HG03342 (cell line): ENCODE measurements around the gene SLC9A8.

Experiments used
- ATAC-seq: cut with Tn5 transposase; IDR thresholded peaks from one replicate; pipeline ENCODE4 v1.9.1; 2021; ENCODE audit warnings: mild to moderate bottlenecking, moderate library complexity; ENCODE audit not compliant: unreplicated experiment

Gene SLC9A8

DNA sequence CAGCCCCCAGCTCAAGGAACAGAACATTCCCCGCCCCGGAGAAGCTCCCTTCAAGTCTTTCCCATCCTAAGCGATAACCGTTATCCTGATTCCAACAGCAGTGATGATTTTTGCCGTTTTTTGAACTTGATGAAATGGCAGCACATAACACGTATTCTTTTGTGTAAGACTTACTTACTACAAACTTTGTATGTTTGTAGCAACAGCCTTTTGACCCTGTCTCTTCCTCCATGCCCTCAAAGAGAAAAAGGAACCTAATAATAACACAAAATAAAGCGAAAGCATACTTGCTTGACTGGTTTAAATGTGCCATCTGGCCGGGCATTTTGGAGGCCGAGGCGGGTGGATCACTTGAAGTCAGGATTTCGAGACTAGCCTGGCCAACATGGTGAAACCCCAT is 26.4 kb upstream of the SLC9A8 start:
- ATAC-seq, result peak; percentile 34

DNA sequence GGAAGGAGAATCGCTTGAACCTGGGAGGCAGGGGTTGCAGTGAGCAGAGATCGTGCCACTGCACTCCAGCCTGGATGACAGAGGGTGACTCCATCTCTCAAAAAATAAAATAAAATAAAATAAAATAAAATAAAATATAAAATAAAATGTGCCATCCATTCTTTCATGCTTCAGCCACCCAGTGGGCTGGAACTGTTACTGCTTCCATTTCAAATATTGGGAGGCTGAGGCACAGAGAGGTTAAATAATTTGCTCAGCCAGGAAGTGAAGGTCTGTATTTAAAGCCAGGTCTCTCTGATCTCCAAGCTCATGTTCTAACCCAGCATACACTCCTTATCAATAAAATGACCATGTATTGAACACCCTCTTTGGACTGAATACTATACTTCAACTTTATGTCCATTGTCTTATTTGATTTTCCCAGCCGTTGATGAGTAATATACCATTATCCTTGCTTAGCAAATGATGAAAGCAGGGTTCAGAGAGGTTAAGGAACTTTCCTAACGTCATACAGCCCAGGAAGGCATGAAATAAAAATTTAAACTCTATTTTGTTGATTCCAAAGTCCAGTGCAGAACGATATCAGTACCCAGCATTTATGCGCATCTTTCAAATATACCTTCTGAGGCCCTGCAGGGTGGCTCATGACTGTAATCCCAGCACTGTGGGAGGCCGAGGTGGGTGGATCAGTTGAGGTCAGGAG is 25.8 kb upstream of the SLC9A8 start:
- no peak for ATAC-seq

DNA sequence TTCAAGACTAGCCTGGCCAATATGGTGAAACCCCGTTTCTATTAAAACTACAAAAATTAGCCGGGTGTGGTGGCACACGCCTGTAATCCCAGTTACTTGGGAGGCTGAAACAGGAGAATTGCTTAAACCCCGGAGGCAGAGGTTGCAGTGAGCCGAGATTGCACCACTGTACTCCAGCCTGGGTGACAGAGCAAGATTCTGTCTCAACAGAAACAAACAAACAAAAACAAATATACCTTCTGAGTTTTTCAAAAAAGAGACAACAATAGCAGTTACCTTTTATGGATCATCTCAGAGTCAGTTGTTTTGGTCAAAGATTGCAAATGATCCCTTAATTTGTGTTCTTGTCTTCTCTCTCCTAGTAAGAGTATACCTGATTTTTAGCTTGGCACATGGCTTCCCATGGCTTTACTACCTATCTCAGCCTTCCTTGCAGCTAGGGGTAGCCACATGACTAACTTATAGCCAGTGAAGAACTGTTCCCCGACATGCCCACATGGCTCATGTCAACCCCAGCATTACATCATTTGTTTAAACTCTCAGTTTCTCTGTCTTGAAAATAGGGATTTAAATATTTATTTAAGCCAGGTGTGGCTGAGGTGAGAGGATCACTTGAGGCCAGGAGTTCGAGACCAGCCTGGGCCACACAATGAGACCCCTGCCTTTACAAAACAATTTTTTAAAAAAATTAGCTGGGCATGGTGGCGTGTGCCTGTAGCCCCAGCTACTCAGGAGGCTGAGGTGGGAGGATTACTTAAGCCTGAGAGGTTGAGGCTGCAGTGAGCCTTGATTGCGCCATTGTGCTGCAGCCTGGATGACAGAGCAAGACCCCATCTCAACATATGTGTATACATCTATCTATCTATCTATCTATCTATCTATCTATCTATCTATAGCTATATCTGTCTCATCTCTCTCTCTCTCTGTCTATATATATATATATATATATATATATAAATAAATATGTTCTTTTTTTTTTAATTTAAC is 25.0 kb upstream of the SLC9A8 start:
- ATAC-seq, result no peak

DNA sequence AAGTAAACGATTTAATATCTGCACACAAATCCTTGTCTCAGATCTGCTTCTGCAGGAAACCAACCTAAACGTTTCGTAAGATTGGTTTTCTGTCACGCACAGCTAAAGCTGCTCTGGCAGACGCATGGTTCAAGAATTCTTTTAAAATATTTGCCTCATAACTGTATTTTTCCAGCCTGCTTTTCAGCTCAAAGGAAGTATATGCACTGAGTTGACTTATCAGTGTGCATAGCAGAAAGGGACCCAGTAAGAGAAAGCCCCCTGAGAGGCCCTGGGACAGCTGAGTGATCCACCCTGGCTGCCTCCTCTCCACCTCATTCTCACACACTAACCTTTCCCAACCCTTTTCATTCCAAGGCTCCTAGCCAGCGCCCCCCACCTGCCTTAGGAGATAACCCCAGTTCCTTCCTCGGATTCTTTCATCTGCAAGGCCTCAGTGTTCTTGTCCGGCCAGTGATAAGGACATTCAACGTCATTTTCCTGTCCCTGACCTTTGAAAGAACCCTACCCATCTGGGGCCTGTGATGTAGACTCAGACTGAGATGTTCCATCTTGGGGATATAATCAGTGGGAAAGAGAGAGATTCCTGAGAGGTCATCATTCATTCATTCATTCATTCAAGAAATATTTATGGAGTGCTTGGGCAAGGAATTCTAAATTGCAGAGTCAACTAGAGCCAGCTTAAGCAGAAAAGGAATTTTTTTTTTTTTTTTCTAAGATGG is 22.4 kb upstream of the SLC9A8 start:
- no peak for ATAC-seq

DNA sequence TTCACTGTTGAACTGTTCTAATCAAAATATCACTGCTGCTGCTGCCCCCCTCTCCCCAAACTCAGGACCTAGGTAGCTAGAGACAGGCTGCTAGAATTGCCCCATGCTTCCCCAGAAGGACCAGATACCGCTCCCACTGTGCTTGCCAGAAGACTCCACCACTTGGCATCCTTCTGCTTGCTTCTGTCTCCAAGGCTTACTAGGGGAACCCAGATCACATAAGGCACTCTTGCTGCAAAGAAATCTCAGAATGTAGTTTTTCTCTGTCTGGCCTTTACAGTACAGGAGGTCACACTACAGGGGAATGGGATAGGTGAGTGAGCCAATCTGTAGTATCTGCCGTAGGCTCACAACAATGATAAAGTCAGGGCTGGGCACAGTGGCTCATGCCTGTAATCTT is 21.5 kb upstream of the SLC9A8 start:
- no peak for ATAC-seq

DNA sequence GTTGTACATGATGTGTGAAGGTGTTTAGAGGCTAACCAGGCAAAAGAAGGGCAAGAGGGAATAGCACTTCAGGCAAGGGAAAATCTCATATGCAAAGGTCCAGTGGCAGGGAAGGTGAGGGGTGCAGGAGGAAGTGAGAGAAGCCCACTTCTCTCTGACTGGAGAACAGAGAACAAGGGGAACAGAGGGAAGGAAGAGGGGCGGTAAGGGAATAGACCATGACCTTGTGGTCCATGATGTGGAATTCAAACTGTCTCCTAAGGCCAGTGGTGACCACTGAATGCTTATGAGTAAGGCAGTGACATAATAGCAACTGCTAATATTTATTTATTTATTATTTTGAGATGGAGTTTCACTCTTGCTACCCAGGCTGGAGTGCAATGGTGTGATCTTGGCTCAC is 20.6 kb upstream of the SLC9A8 start:
- ATAC-seq, result no peak

DNA sequence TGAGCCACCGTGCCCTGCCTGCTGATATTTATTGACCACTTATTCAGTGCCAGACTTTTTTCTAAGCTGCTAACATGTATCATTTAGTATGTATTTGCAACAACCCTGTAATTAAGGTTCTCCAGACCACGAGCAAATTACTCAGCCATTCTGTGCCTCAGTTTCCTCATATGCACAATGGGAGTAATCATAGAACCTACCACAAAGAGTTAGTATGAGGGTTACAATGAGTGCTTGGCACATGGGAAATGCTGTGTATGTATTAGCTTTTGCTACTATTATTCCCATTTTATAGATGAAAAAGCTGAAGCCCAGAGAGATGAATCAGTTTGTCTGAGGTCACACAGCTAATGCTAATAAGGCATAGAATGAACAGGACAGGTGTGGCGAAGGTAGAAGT is 20.0 kb upstream of the SLC9A8 start:
- ATAC-seq, result no peak

DNA sequence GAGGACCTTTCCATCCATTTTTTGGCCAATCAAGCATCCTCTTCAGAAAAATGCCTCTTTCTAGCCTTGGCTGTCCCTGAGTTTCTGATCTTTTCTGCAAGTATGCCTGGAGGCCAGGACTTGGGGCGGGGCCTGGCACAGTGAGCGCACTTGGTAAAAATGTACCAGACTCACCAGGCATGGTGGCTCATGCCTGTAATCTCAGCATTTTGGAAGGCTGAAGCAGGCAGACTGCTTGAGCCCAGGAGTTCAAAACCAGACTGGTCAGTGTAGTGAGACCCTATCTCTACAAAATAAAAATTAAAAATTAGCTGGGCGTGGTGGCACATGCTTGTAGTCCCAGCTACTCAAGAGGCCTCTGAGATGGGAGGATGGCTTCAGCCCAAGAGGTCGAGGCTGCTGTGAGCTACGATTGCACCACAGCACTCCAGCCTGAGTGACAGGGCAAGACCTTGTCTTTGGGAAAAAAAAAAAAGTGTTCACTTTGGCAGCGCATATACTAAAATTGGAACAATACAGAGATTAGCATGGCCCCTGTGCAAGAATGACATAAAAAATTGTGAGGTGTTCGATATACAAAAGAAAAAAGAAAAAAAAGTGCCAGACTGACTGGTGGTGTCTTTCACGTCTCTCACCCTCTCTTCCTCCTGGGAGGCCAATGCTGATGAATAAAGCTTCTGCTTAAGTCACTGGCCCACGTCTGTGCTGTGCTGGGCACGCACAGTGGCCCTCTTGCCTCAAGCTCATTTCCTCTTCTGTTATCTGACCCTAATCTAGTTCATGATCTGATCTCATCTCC is 18.1 kb upstream of the SLC9A8 start:
- ATAC-seq, result no peak

DNA sequence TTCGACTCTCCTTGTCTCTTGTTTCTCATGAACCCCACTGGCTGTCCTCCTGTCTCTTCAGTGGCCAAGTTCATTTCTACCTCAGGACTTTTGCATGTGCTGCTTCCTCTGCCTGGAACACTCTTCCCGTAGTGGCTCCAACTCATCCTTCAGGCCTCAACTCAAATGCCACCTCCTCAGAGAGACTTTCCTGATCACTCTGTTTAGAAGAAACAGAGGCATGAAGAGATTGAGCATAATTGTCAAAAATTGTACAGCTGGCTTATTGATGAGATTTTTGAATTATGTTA is 17.5 kb upstream of the SLC9A8 start:
- ATAC-seq, result no peak

DNA sequence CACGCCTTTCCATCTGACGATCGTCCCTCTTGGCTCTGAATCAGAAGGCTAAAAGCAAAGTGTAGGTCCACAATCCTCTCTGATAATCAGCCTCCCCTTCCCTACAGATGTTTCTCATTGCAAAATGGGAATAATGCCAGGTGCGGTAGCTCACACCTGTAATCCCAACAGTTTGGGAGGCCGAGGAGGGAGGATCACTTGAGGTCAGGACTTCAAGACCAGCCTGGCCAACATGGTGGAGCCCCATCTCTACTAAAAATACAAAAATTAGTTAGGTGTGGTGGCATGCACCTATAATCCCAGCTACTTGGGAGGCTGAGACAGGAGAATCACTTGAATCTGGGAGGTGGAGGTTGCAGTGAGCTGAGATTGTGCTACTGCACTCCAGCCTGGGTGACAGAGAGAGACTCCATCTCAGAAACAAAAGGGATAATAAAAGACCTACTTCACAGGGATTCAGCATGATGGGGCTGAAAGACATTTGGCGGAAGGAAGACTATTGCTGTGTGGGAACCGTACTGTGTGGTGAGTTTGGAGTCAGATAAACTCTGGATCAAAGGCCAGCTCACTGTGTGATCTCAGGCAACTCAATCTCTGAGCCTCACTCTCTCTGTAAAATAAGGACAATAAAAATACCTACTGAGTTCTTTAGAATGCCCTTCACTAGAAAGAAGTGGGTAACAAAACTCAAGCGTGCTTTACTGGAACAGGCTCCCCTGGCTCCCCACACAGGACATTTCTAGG is 15.9 kb upstream of the SLC9A8 start:
- no peak for ATAC-seq

DNA sequence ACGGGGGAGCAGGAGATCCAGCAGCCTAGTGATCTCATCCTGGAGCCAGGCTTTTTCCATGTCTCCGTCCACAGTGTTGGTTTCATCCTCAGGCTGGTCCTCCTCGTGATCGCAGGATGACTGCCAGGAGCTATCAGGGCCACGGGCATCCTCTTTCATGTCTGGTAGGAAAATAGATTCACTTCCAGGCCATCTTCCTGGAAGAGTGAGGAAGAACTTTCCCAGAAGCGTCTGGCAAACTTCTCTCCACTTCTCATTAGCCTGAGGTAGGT is 15.3 kb upstream of the SLC9A8 start:
- ATAC-seq, result no peak

DNA sequence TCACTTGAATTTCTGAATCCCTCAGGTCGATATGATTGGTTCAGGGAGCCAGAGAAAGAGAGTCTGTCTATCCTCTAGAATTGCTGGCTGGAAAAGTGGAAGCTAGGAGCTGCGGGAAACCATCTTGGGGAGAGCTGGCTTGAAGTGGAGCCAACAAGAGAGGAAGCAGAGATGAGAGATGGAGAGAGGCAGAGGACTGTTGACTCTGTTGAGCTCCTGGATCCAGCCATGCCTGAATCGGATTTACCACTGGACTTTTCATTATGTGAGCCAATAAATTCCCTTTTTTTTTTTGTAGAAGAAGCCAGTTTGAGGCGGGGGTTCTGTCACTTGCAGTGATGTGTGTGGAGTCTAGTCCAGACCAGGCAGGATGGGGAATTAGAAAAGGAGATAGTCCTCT is 13.9 kb upstream of the SLC9A8 start:
- no peak for ATAC-seq

DNA sequence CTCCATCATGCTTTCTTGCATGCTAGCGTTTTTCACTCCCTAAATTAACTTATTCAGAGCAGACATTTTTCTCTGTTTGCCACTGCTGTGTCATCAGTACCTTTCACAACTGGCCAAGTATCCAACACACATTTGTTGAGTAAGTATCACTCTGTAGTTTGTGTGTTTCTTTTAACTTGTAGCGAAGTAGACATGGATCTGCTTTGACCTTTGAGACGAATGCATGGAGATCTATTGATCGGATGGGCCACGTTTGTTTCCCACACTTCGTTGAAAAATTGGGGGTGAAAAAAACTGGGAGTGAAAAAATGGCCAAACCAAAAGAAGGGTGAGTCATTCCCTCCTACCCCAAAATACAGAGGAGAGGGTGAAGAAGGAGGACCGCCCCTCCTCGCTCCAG is 12.9 kb upstream of the SLC9A8 start:
- ATAC-seq, result no peak

DNA sequence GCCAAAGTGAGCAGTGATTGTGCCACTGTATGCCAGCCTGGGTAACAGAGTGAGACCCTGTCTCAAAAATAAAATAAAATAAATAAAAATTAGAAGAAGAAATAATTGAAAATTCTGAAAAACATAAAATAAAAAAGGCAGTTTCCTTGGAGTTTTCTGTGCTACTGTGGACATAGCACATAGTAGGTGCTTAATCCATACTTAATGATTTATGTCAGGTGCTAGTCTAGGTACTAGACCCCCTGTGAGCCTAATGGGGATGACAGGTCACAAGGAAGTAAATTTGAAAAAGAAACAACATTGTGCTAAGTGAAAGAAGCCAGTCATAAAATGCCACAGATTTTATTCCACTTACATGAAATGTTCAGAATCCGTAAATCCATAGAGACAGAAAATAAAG is 9.2 kb upstream of the SLC9A8 start:
- ATAC-seq, result no peak

DNA sequence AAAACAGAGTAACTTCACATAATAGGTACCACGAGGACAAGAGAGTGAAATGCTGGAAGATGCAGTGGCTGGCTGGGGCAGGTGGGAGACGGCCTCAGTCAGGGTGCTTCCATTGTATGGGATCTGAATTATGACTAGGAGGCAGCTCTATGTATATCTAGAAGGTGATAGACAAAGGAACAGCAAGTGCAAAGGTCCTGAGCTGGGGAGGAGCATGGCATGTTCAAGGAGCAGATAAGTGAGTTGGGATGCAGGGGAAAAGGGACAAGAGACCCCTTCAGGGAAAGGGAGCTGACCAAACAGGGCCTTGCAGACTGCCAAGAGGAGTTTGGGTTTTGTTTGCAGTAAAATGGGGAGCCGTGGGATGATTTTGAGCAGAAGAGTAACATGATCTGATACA is 8.3 kb upstream of the SLC9A8 start:
- ATAC-seq, result no peak

DNA sequence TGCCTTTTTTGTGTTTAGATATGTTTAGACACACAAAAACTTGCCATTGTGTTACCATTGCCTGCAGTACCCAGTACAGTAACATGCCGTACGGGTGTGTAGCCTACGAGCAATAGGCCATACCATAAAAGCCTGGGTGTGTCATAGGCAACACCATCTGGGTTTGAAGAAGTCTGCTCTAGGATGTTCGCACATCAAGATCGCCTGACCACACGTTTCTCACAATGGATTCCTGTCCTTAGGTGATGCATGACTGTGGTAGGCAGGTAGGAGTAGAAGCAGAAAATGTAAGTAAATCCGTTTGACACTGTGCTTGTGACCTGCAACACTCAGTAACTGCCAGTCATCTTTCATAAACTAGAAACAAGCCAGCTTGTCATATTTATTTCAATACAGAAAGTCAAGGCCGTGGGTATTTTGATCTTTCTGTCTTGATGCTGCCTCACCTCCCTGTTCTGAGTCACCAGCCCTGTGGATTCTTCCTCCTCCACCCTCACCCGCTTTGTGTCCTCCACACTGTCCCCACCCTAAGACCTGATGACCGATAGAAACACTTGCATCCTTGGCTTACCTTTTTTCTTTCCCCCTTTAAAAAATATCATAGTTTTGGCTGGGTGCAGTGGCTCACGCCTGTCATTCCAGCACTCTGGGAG is 7.3 kb upstream of the SLC9A8 start:
- peak; percentile 43 for ATAC-seq

DNA sequence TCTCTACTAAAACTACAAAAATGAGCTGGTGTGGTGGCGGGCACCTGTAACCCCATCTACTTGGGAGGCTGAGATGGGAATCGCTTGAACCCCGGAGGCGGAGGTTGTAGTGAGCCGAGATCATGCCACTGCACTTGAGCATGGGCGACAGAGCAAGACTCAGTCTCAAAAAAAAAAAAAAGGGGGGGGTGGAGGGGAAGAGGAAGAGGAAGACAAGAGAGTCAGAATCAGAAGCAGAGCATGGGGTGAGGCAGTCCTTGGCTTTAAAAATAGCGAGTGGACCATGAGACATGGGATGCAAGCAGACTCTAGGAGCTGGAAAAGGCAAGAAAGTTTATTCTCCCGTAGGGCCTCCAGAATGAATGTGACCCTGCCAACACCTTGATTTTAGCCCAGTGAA is 3.9 kb upstream of the SLC9A8 start:
- no peak for ATAC-seq

DNA sequence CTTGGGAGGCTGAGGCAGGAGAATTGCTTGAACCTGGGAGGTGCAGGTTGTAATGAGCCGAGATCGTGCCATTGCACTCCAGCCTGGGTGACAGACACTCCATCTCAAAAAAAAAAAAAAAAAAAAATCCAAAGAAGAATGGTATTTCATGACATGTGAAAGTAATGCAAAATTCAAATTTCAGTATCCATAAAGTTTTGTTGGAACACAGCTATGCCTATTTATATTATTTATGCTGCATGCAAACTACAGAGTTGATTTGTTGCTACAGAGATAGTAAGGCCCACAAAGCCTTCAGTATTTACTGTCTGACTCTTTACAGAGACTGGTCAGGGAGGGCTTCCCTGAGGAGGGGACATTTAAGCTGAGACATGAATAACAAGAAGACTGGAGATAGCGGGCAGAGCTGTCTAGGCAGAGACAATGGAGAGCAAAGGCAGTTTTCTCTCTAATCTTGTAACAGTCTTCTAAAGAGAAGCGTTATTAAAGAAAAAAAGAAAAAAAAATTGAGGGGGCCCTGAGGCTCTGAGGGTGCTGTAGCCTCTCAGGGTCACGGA is 2.7 kb upstream of the SLC9A8 start:
- ATAC-seq, result no peak

DNA sequence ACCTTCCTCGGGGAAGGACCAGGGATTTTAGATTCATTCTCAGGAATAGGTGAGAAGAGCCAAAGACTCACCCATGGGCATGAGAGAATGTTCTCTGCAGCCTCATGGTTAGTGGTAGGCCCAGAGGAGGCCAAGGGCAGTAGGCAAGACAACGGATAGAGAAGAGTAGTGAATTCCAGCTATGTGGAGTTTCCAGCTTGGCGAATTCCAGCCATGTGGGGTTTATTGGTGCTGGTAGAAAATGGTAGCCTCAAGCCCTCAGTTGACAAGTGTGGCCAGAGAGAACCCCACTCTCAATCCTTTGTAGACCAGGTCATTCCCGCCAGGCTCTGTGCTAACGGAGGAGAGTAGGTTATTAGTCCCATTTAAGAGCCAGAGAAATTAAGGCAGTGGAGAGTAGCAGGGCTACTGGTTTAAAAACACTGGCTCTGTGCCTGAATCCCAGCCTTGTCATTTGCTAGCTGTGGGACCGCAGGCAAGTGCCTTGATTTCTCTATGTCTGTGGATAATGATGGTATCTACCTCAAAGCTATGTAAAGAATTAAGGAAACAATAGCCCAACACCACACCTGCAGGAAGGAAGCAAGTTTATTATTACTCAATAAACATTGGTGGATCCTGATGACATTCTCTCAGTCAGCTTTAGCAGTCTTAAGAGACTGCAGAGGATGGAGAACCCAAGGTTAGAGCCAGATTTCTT is 2.0 kb upstream of the SLC9A8 start:
- ATAC-seq, result no peak
